ENCODE data around the gene HDGFL1. TPM values are rescaled to one million over a fixed set of nuclear protein-coding genes. Genes with fewer than 3 reads are reported as not detected.

The HDGFL1 gene
- total RNA-seq, 1 experiment from 2014 or later: not detected

DNA sequence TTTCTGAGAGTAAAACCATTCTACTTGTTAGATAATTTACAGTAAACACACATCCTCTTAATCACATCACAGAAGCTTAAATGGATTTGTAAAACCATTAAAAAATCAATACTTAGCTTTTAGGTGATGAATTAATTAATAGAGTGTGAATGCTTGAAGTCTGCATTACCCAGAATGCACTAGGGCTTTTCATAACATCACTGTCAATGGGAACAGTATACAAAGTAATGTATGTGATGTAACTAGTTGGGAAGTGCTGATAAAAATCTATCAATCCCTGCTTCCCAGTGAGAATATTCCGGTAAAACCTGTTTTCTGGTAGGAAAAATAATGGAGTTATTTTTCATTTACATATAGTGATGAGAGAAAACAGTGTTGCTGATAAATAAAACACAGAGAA lies 23.1 kb upstream of the HDGFL1 start:
- H3K36me3 ChIP-seq (ENCODE audit: low read depth, low read length): no peaks in the 10 kb centered on the region
- intact Hi-C loops (cut with micrococcal nuclease): no loop called here
- H3F3A ChIP-seq (ENCODE audit: low read length, unreplicated experiment): no peaks in the 10 kb centered on the region
- H3K4me2 ChIP-seq (ENCODE audit: low read length): no peak overlapping the region
- TF ChIP-seq EZH2 (IDR thresholded peaks at IDR 0.05; ENCODE audit: low read length, unreplicated experiment) (no peak), EZH2phosphoT487 (IDR thresholded peaks at IDR 0.05; ENCODE audit: borderline replicate concordance, low read length) (no peak)
- TF ChIP-seq, protein P1, sequence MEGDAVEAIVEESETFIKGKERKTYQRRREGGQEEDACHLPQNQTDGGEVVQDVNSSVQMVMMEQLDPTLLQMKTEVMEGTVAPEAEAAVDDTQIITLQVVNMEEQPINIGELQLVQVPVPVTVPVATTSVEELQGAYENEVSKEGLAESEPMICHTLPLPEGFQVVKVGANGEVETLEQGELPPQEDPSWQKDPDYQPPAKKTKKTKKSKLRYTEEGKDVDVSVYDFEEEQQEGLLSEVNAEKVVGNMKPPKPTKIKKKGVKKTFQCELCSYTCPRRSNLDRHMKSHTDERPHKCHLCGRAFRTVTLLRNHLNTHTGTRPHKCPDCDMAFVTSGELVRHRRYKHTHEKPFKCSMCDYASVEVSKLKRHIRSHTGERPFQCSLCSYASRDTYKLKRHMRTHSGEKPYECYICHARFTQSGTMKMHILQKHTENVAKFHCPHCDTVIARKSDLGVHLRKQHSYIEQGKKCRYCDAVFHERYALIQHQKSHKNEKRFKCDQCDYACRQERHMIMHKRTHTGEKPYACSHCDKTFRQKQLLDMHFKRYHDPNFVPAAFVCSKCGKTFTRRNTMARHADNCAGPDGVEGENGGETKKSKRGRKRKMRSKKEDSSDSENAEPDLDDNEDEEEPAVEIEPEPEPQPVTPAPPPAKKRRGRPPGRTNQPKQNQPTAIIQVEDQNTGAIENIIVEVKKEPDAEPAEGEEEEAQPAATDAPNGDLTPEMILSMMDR (conservative IDR thresholded peaks at IDR 0.05; ENCODE audit: low read depth, low read length): no peak
- H3K79me2 ChIP-seq (ENCODE audit: low read length): no peaks in the 10 kb centered on the region
- H2AFZ ChIP-seq (ENCODE audit: low read length): no peak overlapping the region
- H3K27ac ChIP-seq (ENCODE audit: low read length): no peak overlapping the region
- H3K9me3 ChIP-seq (ENCODE audit: low read length): no peaks in the 10 kb centered on the region
- H3K9me2 ChIP-seq (replicated peaks; ENCODE audit: low read length): no peaks in the 10 kb centered on the region
- no peaks in the 10 kb centered on the region for H4K20me1 ChIP-seq (ENCODE audit: low read length)
- no peak overlapping the region for H3K4me3 ChIP-seq (ENCODE audit: low read length)
- H3K4me1 ChIP-seq (ENCODE audit: insufficient read depth, low read length): peaks cover 11% of the 10 kb centered on the region
- no peaks in the 10 kb centered on the region for H3K27me3 ChIP-seq (ENCODE audit: low read length)
- ChIA-PET CTCF (no interaction called here), POLR2A (ENCODE audit: unreplicated experiment) (no interaction called here)
- ATAC-seq (no peak), DNase-seq (peak; percentile 28)
- H3K9ac ChIP-seq (ENCODE audit: low read length): no peak overlapping the region
- BruUV-seq (replicated peaks): no TSS peak

DNA sequence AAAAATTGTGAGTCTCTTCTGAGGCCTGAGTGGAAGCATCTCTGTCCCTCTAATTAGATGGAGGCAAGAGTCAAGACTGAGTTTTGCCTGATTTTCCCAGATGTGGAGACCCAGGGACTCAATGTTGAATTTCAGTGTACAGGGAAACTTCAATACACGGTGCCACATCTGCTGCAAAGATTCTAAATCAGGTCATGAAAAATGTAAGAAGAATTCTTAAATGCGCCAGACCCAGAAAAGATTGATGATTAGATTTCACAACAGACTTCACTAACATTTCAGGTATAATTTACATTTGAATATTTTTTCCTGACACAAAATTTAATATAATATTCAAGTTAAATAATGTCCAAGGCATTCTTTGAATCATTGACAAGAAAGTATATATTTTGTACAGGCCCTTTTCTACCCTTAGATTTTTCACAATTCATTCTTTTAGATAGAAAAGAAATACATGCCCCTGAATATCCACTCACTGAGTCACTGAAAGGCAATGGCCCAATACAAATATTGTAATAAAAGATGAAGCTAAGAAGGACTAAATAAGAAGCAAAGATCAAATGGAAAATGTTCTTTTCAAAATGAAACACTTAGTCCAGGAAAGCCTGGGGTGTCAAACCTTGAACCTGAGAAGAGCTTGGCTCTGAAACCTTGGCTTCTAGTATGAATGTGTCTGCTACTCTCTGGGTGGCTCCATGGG lies 18.2 kb upstream of the HDGFL1 start:
- BruUV-seq (replicated peaks): no TSS peak
- H3K4me3 ChIP-seq (ENCODE audit: low read length): no peak overlapping the region
- ChIA-PET POLR2A (ENCODE audit: unreplicated experiment) (interaction anchor here (0.6 kb wide), 1 partner anchor 24 kb away, joined by 3 read pairs; no protein-coding TSS in a partner anchor), CTCF (no interaction called here)
- H3K4me2 ChIP-seq (ENCODE audit: low read length): no peak overlapping the region
- no peaks in the 10 kb centered on the region for H3F3A ChIP-seq (ENCODE audit: low read length, unreplicated experiment)
- H3K27ac ChIP-seq (ENCODE audit: low read length): no peak overlapping the region
- no peaks in the 10 kb centered on the region for H3K27me3 ChIP-seq (ENCODE audit: low read length)
- H3K9me3 ChIP-seq (ENCODE audit: low read length): no peaks in the 10 kb centered on the region
- no peaks in the 10 kb centered on the region for H3K79me2 ChIP-seq (ENCODE audit: low read length)
- ATAC-seq (peak; percentile 60), DNase-seq (peak; percentile 46)
- H3K36me3 ChIP-seq (ENCODE audit: low read depth, low read length): no peaks in the 10 kb centered on the region
- no peak for TF ChIP-seq EZH2phosphoT487 (IDR thresholded peaks at IDR 0.05; ENCODE audit: borderline replicate concordance, low read length)
- TF ChIP-seq, protein P1 (conservative IDR thresholded peaks at IDR 0.05; ENCODE audit: low read depth, low read length): no peak
- TF ChIP-seq EZH2 (IDR thresholded peaks at IDR 0.05; ENCODE audit: low read length, unreplicated experiment): no peak
- H3K9ac ChIP-seq (ENCODE audit: low read length): no peak overlapping the region
- no peak overlapping the region for H2AFZ ChIP-seq (ENCODE audit: low read length)
- no peaks in the 10 kb centered on the region for H4K20me1 ChIP-seq (ENCODE audit: low read length)
- intact Hi-C loops (cut with micrococcal nuclease): loop anchor here (10.0 kb wide), 1 partner anchor 956 kb away; the partner anchor contains the start of gene SOX4
- H3K9me2 ChIP-seq (replicated peaks; ENCODE audit: low read length): no peaks in the 10 kb centered on the region
- H3K4me1 ChIP-seq (ENCODE audit: insufficient read depth, low read length): peaks cover 16% of the 10 kb centered on the region

DNA sequence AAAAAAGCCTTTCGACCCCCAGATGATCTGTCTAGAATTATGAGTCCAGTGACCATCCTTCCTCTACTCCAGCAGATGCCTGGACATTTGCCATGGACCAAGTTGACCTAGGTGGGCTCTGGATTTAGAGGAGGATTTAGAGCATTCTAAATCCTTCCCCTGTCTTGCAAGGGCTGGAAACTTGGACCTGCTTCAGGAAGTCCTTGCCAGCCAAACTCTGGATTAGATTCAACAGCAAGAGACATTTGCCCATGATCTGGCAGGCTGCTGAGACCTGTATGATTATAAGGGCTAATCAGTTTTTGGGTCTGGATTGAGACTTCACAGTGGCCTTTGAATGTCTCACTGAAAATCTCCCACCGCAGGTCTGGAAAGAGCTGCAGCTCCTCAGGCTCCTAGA lies 13.1 kb upstream of the HDGFL1 start:
- no TSS peak for BruUV-seq (replicated peaks)

More for the DNA sequence above, 13.1 kb upstream of the HDGFL1 start:
- ChIA-PET CTCF (no interaction called here), POLR2A (ENCODE audit: unreplicated experiment) (no interaction called here)
- no peak for TF ChIP-seq EZH2phosphoT487 (IDR thresholded peaks at IDR 0.05; ENCODE audit: borderline replicate concordance, low read length)
- TF ChIP-seq EZH2 (IDR thresholded peaks at IDR 0.05; ENCODE audit: low read length, unreplicated experiment): no peak
- TF ChIP-seq, protein P1 (conservative IDR thresholded peaks at IDR 0.05; ENCODE audit: low read depth, low read length): no peak
- no peaks in the 10 kb centered on the region for H3F3A ChIP-seq (ENCODE audit: low read length, unreplicated experiment)
- H3K27ac ChIP-seq (ENCODE audit: low read length): no peak overlapping the region
- H3K4me2 ChIP-seq (ENCODE audit: low read length): no peak overlapping the region
- H3K36me3 ChIP-seq (ENCODE audit: low read depth, low read length): no peaks in the 10 kb centered on the region
- no peaks in the 10 kb centered on the region for H3K79me2 ChIP-seq (ENCODE audit: low read length)
- no peaks in the 10 kb centered on the region for H3K27me3 ChIP-seq (ENCODE audit: low read length)
- DNase-seq (no peak), ATAC-seq (no peak)
- no peak overlapping the region for H3K9ac ChIP-seq (ENCODE audit: low read length)
- H2AFZ ChIP-seq (ENCODE audit: low read length): no peak overlapping the region
- no peak overlapping the region for H3K4me3 ChIP-seq (ENCODE audit: low read length)
- H3K9me3 ChIP-seq (ENCODE audit: low read length): no peaks in the 10 kb centered on the region
- H4K20me1 ChIP-seq (ENCODE audit: low read length): no peaks in the 10 kb centered on the region
- intact Hi-C loops (cut with micrococcal nuclease): loop anchor here (5.0 to 10.0 kb wide), 3 partner anchors 166 to 961 kb away; partner anchors contain the start of gene SOX4
- no peaks in the 10 kb centered on the region for H3K9me2 ChIP-seq (replicated peaks; ENCODE audit: low read length)
- peaks cover 25% of the 10 kb centered on the region for H3K4me1 ChIP-seq (ENCODE audit: insufficient read depth, low read length)
